GM19193 (cell line): ENCODE measurements around the gene MCUR1.

ENCODE experiments used
- POLR2A ChIP-seq: IDR thresholded peaks from 4 replicates; pipeline ENCODE4 v1.6.1; 2011; ENCODE audit not compliant: insufficient read depth, insufficient read length; ENCODE audit errors: extremely low read depth

The MCUR1 gene

DNA sequence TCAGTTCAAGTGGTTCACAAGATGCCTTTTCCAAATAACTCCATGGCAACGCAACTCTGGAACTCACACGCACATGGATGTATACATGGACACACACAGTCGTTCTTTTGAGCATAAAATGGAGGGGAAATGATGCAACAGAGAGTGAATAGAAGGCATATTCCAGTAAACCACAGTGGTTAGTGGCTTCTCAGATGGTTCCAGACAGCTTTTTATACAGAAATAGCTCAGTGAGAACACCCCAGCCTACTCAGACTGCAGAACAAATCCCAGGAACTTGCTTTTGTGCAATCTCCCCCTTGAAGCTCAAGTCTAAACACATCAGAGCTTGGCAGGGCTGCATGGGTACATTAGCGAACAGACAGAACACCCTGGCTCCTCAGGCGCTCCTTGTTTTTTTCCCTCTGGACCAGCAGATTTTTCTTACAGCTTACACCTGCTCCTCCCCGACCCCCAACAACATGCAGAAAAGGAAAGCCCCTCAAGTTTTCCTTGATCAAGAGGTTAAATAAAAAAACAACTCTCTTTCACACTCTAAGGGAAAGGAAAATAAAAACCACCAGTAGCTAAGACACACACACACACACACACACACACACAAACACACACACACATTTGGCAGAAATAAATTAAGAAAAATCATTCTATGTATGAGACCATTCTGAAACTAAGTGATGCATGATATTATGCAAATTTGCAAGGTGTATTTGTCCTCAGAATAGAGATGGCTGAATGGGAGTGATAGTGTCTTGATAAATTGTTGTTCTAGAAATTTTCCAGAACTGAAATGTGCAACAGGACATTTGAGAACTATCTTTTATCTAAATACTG is 51.5 kb downstream of the MCUR1 start:
- TF ChIP-seq POLR2A, result no peak

DNA sequence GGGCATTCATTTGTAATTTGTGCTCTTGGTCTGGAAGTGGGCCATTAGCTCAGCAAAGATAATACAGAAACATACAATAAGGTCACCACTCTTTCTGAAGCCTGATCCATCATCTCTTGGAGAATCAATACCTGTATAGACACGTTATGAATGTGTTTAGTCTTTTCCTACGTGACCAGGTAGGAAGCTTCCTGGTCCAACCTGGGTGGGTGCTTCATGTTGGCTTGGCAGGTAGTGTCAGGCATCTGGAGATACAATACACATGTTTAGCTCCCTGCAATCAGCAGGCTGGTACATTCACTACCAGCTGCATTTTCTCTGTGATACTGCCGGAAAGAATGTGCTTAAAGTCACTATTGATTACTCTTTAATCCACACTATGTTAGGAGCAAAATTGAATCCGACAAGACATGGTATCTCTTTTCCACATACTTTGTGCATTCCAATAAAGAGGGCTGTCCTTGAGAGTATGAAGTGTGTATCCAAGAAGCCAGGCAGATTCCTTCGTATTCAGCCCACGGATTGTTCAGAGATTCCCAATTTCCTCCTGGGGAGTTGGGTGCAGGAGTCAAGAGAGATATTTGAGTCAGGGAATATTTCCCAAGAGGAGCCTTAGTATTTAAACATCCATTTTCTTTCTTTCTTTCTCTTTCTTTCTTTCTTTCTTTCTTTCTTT is 52.9 kb downstream of the MCUR1 start:
- TF ChIP-seq POLR2A, result no peak

DNA sequence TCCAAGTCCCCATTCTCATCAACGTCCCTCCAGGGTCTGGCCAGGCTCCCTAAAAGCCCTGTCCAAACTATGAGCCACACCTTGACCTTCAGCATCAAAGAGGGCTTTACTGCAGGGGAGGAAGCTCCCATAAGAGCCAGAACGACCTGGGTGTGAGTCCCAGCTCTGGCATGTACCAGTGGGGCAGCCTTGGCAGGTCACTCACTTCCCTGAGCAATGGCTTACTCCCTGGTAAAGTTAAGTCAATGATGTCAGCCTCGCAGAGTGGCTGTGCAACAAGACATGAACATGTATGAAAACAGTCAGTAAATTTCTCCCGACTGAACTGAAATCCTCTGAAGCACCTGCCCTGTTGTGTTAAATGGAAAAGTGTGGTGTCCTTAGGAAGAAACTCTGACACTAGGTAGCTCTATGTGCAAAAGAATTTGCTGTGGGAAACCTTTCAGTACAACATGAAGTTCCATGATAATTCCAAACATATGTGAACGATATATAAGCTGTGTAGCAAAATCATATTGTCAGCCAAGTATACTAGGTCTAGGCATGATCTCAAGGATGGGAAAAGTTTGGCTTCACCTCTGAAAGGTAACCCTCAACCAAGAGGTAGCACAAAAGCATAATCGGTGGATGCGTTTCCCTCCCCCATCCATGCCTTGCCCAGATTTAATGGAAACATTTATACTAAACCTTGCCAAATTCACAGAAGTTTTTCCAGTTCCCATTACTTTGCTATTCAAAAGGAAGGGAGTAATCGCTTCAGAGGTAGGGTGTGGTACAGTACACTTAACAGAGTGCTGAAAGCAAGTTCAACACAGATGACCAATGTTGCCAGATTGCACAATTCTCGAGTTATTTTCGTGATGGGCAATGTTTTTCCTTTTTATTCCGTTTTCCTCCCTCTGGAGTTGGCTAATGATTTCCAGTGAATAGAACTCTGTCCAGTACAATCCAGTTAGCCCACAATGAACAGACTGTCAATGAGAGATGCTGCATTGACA is 53.8 kb downstream of the MCUR1 start:
- no peak for TF ChIP-seq POLR2A

DNA sequence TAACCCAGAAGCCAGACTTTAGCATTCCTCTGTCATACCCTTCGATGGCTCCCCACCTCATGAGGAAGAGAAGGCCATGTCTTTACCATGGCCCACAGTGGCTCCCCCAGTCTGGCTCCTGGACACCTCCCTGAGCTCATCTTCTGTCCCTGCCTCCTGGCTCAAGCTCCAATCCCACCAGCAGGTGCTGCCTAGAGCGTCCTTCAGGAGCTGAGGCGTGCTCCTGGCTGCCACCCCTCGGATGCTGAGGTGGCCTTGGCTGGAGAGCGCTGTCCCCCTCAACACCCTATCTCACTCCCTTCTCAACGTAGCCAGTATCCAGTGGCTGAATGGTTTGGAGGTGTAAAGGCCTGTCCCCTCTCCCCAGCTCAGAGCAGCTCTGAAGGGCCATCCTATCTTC is 55.3 kb downstream of the MCUR1 start:
- TF ChIP-seq POLR2A, result no peak

DNA sequence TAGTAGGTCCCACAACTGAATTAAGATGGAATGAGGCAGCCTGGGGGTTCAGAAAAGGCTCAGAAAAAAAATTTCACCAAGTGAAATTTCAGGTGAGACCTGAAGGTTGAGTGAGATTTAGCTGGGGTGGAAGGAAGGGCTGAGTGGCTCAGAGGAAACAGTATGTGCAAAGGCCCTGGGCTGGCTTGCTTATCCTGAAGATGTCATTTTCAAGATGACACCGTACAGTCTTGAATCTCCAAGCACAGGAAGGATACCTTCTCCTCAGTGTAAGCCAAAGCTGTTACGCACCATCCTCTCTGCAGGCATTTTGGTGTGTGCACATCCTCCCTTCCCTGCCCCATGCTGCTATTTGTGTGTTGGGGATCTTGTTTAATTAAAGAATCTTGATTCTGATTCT is 59.7 kb downstream of the MCUR1 start:
- TF ChIP-seq POLR2A, result no peak

GRCh38 chr6:13743736-13744127 is 70.6 kb downstream of the MCUR1 start:
- TF ChIP-seq POLR2A, result no peak

GRCh38 chr6:13742961-13743735 is 71.2 kb downstream of the MCUR1 start:
- no peak for TF ChIP-seq POLR2A

- no peak for TF ChIP-seq POLR2A
Measured at GRCh38 chr6:13741365-13741764, 73.0 kb downstream of the MCUR1 start.
